Activated CD8-positive, alpha-beta memory T cell treated with anti-CD3 and anti-CD28 coated beads for 36 hours (primary cell): ENCODE measurements around the gene MDH1B. TPM values are rescaled to one million over a fixed set of nuclear protein-coding genes. Genes with fewer than 3 reads are reported as not detected.
"Not testable (repeated sequence)": the region's sequence is repeated elsewhere in the genome, so short reads cannot be mapped to it uniquely, and the experiment has no call there.

ENCODE experiments used
- CTCF ChIA-PET: fragments of 350-600 bp; sonication (Branson Sonifier 250); formaldehyde crosslinking; loops from one replicate; lab custom pipeline; 2021; ENCODE audit warnings: antibody characterized with exemption; lab: Charles Lee
- POLR2A ChIA-PET: fragments of 350-600 bp; sonication (Branson Sonifier 250); formaldehyde crosslinking; loops from one replicate; lab custom pipeline; 2021; ENCODE audit warnings: antibody characterized with exemption; lab: Charles Lee
- total RNA-seq, 2 experiments: library from RNA; stranded (reverse); gene quantifications; one replicate each; pipeline ENCODE4 v1.2.3, GENCODE V29; 2021

MDH1B gene
- under 1 TPM; 0.34 to 0.65 TPM for total RNA-seq

GRCh38 chr2:206765242-206766056 lies at the start of gene MDH1B, which contains the start of gene FASTKD2:
MDH1B (minus strand) TSS chr2:206765328; CDS start chr2:206765271, 57 bp downstream.
FASTKD2 (plus strand) TSS chr2:206765606; CDS start chr2:206766694, 1,088 bp downstream.
- POLR2A ChIA-PET, result interaction anchor here (0.7 to 1.5 kb wide), 4 partner anchors 28 to 766 kb away, joined by 3 to 5 read pairs (median 4); partner anchors contain the start of gene CREB1
- CTCF ChIA-PET, result interaction anchor here (0.8 to 1.6 kb wide), 3 partner anchors 17 to 711 kb away, joined by 3 read pairs; no protein-coding TSS in a partner anchor

GRCh38 chr2:206814498-206814897 lies 49.4 kb upstream of the MDH1B start:
- POLR2A ChIA-PET, result no interaction called here

GRCh38 chr2:206812471-206812870 lies 47.3 kb upstream of the MDH1B start:
- CTCF ChIA-PET, POLR2A ChIA-PET: not testable (repeated sequence)

More at GRCh38 chr2:206814498-206814897, 49.4 kb upstream of the MDH1B start:
- CTCF ChIA-PET, result no interaction called here

- CTCF ChIA-PET, POLR2A ChIA-PET: not testable (repeated sequence)
Measured at GRCh38 chr2:206807624-206808023, 42.5 kb upstream of the MDH1B start.

- ChIA-PET CTCF (no interaction called here), POLR2A (no interaction called here)
Measured at GRCh38 chr2:206805887-206806607, 40.9 kb upstream of the MDH1B start.

GRCh38 chr2:206804326-206804725 lies 39.2 kb upstream of the MDH1B start:
- ChIA-PET CTCF (no interaction called here), POLR2A (no interaction called here)

- ChIA-PET POLR2A (no interaction called here), CTCF (interaction anchor here (1.0 kb wide), 1 partner anchor 29 kb away, joined by 5 read pairs; no protein-coding TSS in a partner anchor)
Measured at GRCh38 chr2:206802654-206803514, 37.8 kb upstream of the MDH1B start.

- CTCF ChIA-PET, result no interaction called here
- POLR2A ChIA-PET, result no interaction called here
Measured at GRCh38 chr2:206801418-206802189, 36.5 kb upstream of the MDH1B start.

GRCh38 chr2:206800506-206801417 lies 35.6 kb upstream of the MDH1B start:
- CTCF ChIA-PET, result interaction anchor here (0.7 kb wide), 1 partner anchor 675 kb away, joined by 3 read pairs; no protein-coding TSS in a partner anchor
- POLR2A ChIA-PET, result no interaction called here

GRCh38 chr2:206799083-206799482 lies 34.0 kb upstream of the MDH1B start:
- ChIA-PET POLR2A (no interaction called here), CTCF (no interaction called here)

GRCh38 chr2:206798000-206798399 lies 32.9 kb upstream of the MDH1B start:
- ChIA-PET CTCF (interaction anchor here (0.6 kb wide), 1 partner anchor 675 kb away, joined by 3 read pairs; no protein-coding TSS in a partner anchor), POLR2A (no interaction called here)

GRCh38 chr2:206797376-206797775 lies 32.2 kb upstream of the MDH1B start:
- CTCF ChIA-PET, result interaction anchor here (0.6 kb wide), 1 partner anchor 676 kb away, joined by 3 read pairs; no protein-coding TSS in a partner anchor
- POLR2A ChIA-PET, result no interaction called here

- ChIA-PET CTCF (no interaction called here), POLR2A (no interaction called here)
Measured at GRCh38 chr2:206792645-206793044, 27.5 kb upstream of the MDH1B start.

GRCh38 chr2:206790311-206790935 lies 25.3 kb upstream of the MDH1B start:
- POLR2A ChIA-PET, result no interaction called here

GRCh38 chr2:206784559-206785353 lies 19.6 kb upstream of the MDH1B start:
- ChIA-PET POLR2A (no interaction called here), CTCF (no interaction called here)

More at GRCh38 chr2:206790311-206790935, 25.3 kb upstream of the MDH1B start:
- CTCF ChIA-PET, result no interaction called here

GRCh38 chr2:206783718-206784117 lies 18.6 kb upstream of the MDH1B start:
- CTCF ChIA-PET, result no interaction called here

More at GRCh38 chr2:206783718-206784117, 18.6 kb upstream of the MDH1B start:
- POLR2A ChIA-PET, result no interaction called here
